GM12873 (cell line): ENCODE results near the gene CHST11.

Experiments
- TF ChIP-seq, protein P1 (sequence below): IDR thresholded peaks from 2 replicates; pipeline ENCODE4 v1.5.1; 2012; ENCODE audit warnings: low read depth, mild to moderate bottlenecking, moderate library complexity, low read length, control low read depth; ENCODE audit not compliant: insufficient read depth; ENCODE audit errors: missing control alignments

Gene CHST11

DNA sequence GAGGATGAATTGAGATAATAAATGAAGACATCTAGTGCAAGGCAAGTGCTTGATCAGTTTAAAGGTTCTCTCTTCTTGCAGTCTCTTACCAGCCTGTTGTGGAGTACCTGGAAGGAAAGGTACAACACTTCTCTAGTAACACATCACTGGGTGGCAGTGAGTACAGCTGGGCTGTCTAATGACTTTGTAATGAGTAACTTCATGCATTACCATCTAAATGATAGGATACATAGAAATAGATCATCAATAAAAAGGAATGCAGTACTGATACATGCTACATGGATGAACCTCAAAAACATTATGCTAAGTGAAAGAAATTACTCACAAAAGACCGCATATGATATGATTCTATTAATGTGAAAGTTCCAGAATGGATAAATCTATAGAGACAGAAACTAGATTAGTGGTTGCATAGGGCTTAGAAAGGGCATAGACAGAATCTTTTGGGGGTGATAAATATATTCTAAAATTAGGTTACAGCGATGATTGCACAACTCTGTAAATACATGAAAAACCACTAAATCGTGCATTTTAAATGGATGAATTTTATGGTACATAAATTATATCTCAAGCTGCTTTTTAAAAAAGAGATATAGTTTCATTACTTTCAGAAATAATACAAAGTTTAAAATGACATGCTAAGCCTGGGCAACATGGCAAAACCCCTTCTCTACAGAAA is 224.4 kb downstream of the CHST11 start:
- TF ChIP-seq, protein P1, sequence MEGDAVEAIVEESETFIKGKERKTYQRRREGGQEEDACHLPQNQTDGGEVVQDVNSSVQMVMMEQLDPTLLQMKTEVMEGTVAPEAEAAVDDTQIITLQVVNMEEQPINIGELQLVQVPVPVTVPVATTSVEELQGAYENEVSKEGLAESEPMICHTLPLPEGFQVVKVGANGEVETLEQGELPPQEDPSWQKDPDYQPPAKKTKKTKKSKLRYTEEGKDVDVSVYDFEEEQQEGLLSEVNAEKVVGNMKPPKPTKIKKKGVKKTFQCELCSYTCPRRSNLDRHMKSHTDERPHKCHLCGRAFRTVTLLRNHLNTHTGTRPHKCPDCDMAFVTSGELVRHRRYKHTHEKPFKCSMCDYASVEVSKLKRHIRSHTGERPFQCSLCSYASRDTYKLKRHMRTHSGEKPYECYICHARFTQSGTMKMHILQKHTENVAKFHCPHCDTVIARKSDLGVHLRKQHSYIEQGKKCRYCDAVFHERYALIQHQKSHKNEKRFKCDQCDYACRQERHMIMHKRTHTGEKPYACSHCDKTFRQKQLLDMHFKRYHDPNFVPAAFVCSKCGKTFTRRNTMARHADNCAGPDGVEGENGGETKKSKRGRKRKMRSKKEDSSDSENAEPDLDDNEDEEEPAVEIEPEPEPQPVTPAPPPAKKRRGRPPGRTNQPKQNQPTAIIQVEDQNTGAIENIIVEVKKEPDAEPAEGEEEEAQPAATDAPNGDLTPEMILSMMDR, result no peak

DNA sequence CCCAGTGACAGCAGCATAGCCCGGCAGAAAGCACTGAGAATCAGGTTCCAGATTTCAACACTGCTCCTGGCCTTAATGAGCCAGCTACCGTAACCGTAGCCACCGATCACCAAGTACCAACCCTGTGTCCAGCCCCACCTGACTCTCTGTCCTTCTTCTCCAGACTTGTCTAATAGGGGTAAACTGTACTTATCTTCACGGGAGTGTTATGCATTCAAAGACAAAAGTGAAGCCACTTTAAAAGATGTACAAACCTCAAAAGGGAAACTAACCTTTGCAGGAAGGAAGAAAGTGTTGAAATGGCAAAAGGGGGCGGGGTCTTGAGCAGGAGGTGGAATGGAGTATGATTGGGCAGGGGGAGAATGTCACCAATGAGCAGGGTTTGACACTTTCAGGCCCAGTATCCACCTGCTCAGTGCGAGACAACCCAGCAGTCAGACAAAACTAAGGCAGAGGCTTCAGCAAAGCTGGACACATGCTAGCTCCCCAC is 226.1 kb downstream of the CHST11 start:
- TF ChIP-seq, protein P1, result no peak

DNA sequence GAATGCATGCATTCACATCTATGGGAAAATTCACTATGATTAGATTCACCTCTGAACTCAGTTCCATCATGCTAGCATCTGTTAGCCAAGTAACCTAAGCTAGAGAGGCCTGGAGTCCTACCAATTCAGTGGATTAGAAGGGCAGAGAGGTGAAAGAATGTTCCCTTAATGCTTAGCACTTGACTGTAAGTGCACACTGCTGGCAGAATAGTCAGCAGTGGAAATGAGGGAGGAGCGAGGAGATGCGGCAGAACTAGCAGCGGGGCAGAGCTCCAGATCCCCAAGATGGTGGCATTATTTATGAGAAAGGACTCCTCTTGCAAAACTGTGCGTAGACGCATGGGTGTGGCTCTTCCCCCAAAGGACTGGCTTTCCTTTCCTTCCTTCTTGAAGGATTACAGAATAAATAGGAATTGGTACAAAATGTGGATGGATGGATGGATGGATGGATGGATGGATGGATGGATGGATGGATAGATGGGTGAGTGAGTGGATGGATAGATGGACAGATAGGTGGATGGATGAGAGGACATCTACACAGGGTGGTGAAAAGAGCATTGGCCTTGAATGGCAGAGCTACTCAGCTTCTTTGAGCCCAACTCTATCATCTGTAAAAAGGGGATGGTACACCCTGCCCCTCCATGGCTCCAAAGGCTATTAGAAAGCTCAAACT is 227.2 kb downstream of the CHST11 start:
- TF ChIP-seq, protein P1, result no peak

GRCh38 chr12:104684884-104685283 is 228.1 kb downstream of the CHST11 start:
- TF ChIP-seq, protein P1, result no peak

- TF ChIP-seq, protein P1, result no peak
These were observed 228.6 kb downstream of the CHST11 start for GRCh38 chr12:104685366-104685765.

DNA sequence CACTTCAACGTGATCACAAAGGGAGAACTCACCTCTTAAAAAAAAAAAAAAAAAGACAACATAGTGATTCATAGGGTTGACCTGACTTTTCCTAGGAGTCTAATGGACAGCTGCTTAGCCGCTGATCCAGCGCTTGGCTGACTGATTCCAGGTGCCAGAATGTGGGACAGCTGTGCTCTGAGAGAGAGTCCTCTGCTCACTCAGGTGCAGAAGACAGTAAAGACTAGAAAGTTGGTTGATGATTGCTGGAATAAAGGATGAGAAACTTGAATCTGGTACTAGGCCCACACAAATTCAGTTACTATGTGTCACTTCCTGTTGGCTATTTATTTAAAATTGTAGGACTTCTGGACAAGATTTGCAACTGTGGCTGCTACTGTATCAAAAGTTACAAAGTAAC is 229.4 kb downstream of the CHST11 start:
- TF ChIP-seq, protein P1, result no peak

DNA sequence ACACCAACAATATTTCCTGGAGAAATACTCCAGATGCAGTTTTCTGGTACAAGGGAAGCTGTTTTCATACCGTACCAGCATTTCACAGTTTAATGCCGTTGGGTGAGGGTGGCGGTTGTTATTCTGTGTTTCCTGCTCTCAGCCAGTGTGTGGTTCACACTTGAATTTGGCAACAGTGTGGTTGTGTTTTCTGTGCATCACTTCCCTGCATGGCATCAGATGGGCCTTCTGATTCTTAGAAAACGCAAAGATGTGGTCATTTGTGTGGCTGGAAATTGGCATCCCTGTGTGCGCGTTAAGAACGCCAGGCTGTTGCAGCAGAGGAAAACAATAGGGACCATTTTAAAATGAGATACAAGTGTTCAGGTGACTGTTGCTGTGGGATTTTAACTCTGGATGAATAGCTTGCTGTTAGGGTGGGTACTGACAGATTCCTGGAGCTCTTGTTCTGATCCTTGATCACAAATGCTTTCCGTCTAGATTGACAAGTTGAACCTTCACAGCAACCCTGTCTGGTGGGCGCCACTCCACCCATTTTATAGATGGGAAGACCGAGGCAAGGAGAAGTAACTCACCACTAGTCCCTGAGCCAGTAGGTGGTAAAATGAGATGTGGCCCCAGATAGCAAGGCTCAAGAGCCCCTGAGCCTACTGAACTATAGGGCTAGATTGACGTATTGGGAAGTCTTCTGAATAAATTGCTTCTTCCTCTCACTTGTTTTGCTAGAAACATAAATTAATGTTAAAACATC is 231.2 kb downstream of the CHST11 start:
- TF ChIP-seq, protein P1, result no peak
